H1 (cell line): Measurements from ENCODE around the gene MRPS2. TPM values are rescaled to one million over a fixed set of nuclear protein-coding genes. Genes with fewer than 3 reads are reported as not detected.

ENCODE experiments used
- CTCF ChIA-PET: fragments of 300-600 bp; sonication (Branson Sonifier 250); formaldehyde crosslinking; loops from one replicate; lab custom pipeline; 2021; ENCODE audit not compliant: partially characterized antibody; lab: Charles Lee
- POLR2A ChIA-PET: fragments of 300-600 bp; sonication (Branson Sonifier 250); formaldehyde crosslinking; loops from one replicate; lab custom pipeline; 2021; ENCODE audit warnings: inconsistent platforms; ENCODE audit not compliant: partially characterized antibody; lab: Charles Lee
- DNase-seq, 2 experiments: peaks; one replicate each; pipeline versions ENCODE4 v3.0.0 to v3.0.0-alpha.2; 2010 to 2022; ENCODE audit warnings: low spot score in 2 of 2, low read depth in 1 of 2, mixed read lengths in 1 of 2
- FAIRE-seq: peaks from 2 replicates; lab custom pipeline; 2011; peaks lifted over from hg19 to GRCh38; lab: Jason Lieb, UNC
- H2AFZ ChIP-seq: 2 replicates; pipeline ENCODE4 v1.8.1; 2012; ENCODE audit warnings: low read length, inconsistent platforms
- H2AK5ac ChIP-seq: 2 replicates; pipeline ENCODE4 v1.6.1; 2013; ENCODE audit warnings: low read depth, low read length
- H2BK120ac ChIP-seq: replicated peaks from 2 replicates; pipeline ENCODE3; 2013; ENCODE audit warnings: low read depth, low read length, inconsistent platforms
- H2BK12ac ChIP-seq: 2 replicates; pipeline ENCODE4 v1.6.1; 2013; ENCODE audit warnings: low read depth, low read length
- H2BK15ac ChIP-seq: 2 replicates; pipeline ENCODE4 v1.6.1; 2013; ENCODE audit warnings: low read length
- H2BK20ac ChIP-seq: 2 replicates; pipeline ENCODE4 v1.6.1; 2013; ENCODE audit warnings: low read length
- H2BK5ac ChIP-seq: 2 replicates; pipeline ENCODE4 v1.6.1; 2013; ENCODE audit warnings: low read depth, low read length
- H3K14ac ChIP-seq: 2 replicates; pipeline ENCODE4 v1.6.1; 2013; ENCODE audit warnings: inconsistent platforms; ENCODE audit not compliant: insufficient read length
- H3K18ac ChIP-seq: 2 replicates; pipeline ENCODE4 v1.6.1; 2013; ENCODE audit warnings: low read length; ENCODE audit errors: extremely low read depth
- H3K23ac ChIP-seq: 2 replicates; pipeline ENCODE4 v1.6.1; 2013; ENCODE audit warnings: inconsistent platforms; ENCODE audit not compliant: insufficient read length
- H3K23me2 ChIP-seq: 2 replicates; pipeline ENCODE4 v1.6.1; 2013; ENCODE audit warnings: low read depth, low read length
- H3K27ac ChIP-seq: 2 replicates; pipeline ENCODE4 v1.6.1; 2011; ENCODE audit warnings: low read depth, low read length, inconsistent platforms
- H3K27me3 ChIP-seq, 4 experiments: replicated peaks in 1 of 4; 1 replicate in 1 of 4; 2 replicates in 3 of 4; pipeline versions ENCODE4 v1.6.1 to v1.8.1; 2011 to 2013; ENCODE audit warnings: low read length in 3 of 4, mild to moderate bottlenecking in 3 of 4, inconsistent platforms in 2 of 4, mixed read lengths in 2 of 4, moderate library complexity in 1 of 4; ENCODE audit not compliant: control insufficient read depth in 3 of 4, insufficient read depth in 3 of 4; ENCODE audit errors: extremely low read depth in 1 of 4
- H3K36me3 ChIP-seq, 4 experiments: 2 replicates each; pipeline versions ENCODE4 v1.6.1 to v1.8.1; 2011 to 2013; ENCODE audit warnings: mild to moderate bottlenecking in 4 of 4, low read length in 3 of 4, moderate library complexity in 2 of 4, control low read depth in 1 of 4, inconsistent platforms in 1 of 4; ENCODE audit not compliant: insufficient read depth in 4 of 4, control insufficient read depth in 2 of 4
- H3K4ac ChIP-seq: replicated peaks from 2 replicates; pipeline ENCODE3; 2013; ENCODE audit warnings: low read length, low read depth, mixed read lengths, inconsistent platforms; ENCODE audit not compliant: insufficient read length
- H3K4me1 ChIP-seq, 4 experiments: replicated peaks in 1 of 4; 1 replicate in 1 of 4; 2 replicates in 3 of 4; pipeline versions ENCODE4 v1.6.1 to v1.8.1; 2011 to 2013; ENCODE audit warnings: low read length in 3 of 4, inconsistent platforms in 2 of 4, mixed read lengths in 1 of 4; ENCODE audit not compliant: insufficient read depth in 4 of 4, control insufficient read depth in 3 of 4
- H3K4me2 ChIP-seq, 2 experiments: 2 replicates each; pipeline versions ENCODE4 v1.6.1 to v1.8.1; 2011 to 2013; ENCODE audit warnings: low read depth in 2 of 2, low read length in 2 of 2, control low read depth in 1 of 2, inconsistent platforms in 1 of 2, mild to moderate bottlenecking in 1 of 2; ENCODE audit not compliant: insufficient read depth in 1 of 2
- H3K4me3 ChIP-seq, 4 experiments: fragments of 200-600, 300-600 bp in 1 of 4; sonication (generic), shearing (Covaris generic), sonication (Bioruptor Twin) in 1 of 4; 2 replicates each; pipeline versions ENCODE4 v1.5.1 to v1.8.1; 2011 to 2016; ENCODE audit warnings: low read length in 4 of 4, low read depth in 3 of 4, control low read depth in 2 of 4, inconsistent platforms in 2 of 4, mild to moderate bottlenecking in 2 of 4, mixed read lengths in 1 of 4, moderate library complexity in 1 of 4; ENCODE audit not compliant: insufficient read depth in 2 of 4; ENCODE audit errors: extremely low read depth in 1 of 4
- H3K56ac ChIP-seq: replicated peaks from 2 replicates; pipeline ENCODE3; 2013; ENCODE audit warnings: low read depth, mild to moderate bottlenecking, mixed read lengths, low read length, inconsistent platforms; ENCODE audit not compliant: insufficient read length
- H3K79me1 ChIP-seq: 2 replicates; pipeline ENCODE4 v1.6.1; 2013; ENCODE audit warnings: low read depth, low read length, control low read depth
- H3K79me2 ChIP-seq, 2 experiments: 2 replicates each; pipeline versions ENCODE4 v1.6.1 to v1.8.1; 2012 to 2013; ENCODE audit warnings: low read length in 2 of 2, mild to moderate bottlenecking in 2 of 2, inconsistent platforms in 1 of 2; ENCODE audit not compliant: insufficient read depth in 2 of 2, control insufficient read depth in 1 of 2
- H3K9ac ChIP-seq, 4 experiments: replicated peaks in 1 of 4; 1 replicate in 1 of 4; 2 replicates in 3 of 4; pipeline versions ENCODE4 v1.6.1 to v1.8.1; 2011 to 2013; ENCODE audit warnings: low read depth in 3 of 4, low read length in 3 of 4, control low read depth in 2 of 4, mild to moderate bottlenecking in 2 of 4, moderate library complexity in 2 of 4, inconsistent platforms in 1 of 4; ENCODE audit errors: extremely low read depth in 1 of 4
- H3K9me3 ChIP-seq, 2 experiments: 2 replicates each; pipeline versions ENCODE4 v1.6.1 to v1.8.1; 2012 to 2013; ENCODE audit warnings: mild to moderate bottlenecking in 2 of 2, moderate library complexity in 2 of 2, control low read depth in 1 of 2, inconsistent platforms in 1 of 2, low read depth in 1 of 2, low read length in 1 of 2, mixed read lengths in 1 of 2; ENCODE audit not compliant: insufficient read depth in 2 of 2
- H4K20me1 ChIP-seq, 2 experiments: replicated peaks in 1 of 2; 2 replicates each; pipeline versions ENCODE3 to v1.8.1; 2011 to 2013; ENCODE audit warnings: inconsistent platforms in 2 of 2, low read length in 2 of 2, mild to moderate bottlenecking in 1 of 2; ENCODE audit not compliant: insufficient read depth in 2 of 2, control insufficient read depth in 1 of 2
- H4K5ac ChIP-seq: 2 replicates; pipeline ENCODE4 v1.6.1; 2013; ENCODE audit warnings: low read length, low read depth, mixed read lengths, inconsistent platforms; ENCODE audit not compliant: insufficient read length
- H4K8ac ChIP-seq: 2 replicates; pipeline ENCODE4 v1.8.0; 2013; ENCODE audit warnings: mild to moderate bottlenecking, moderate library complexity, low read length, inconsistent platforms; ENCODE audit not compliant: insufficient read depth; ENCODE audit errors: extremely low read depth
- H4K91ac ChIP-seq: replicated peaks from 2 replicates; pipeline ENCODE3; 2013; ENCODE audit warnings: low read length, mixed read lengths, inconsistent platforms; ENCODE audit not compliant: insufficient read length
- EZH2 ChIP-seq: fragments of 200-600 bp; sonication (generic); IDR thresholded peaks from 2 replicates; pipeline ENCODE4 v1.7.1; 2012; ENCODE audit warnings: low read depth, mild to moderate bottlenecking, moderate library complexity, low read length, inconsistent platforms; ENCODE audit not compliant: severe bottlenecking
- HDAC6 ChIP-seq: IDR thresholded peaks from one replicate; pipeline ENCODE4 v1.7.1; 2012; ENCODE audit warnings: low read depth, mild to moderate bottlenecking, inconsistent platforms, low read length, moderate library complexity
- JUND ChIP-seq: IDR thresholded peaks from 2 replicates; pipeline ENCODE4 v1.6.1; 2011; ENCODE audit warnings: mild to moderate bottlenecking, improper control_type of control experiment, low read length
- MAFK ChIP-seq: IDR thresholded peaks from 2 replicates; pipeline ENCODE4 v1.6.1; 2012; ENCODE audit warnings: low read depth, mild to moderate bottlenecking, improper control_type of control experiment, low read length
- RAD21 ChIP-seq, 2 experiments: IDR thresholded peaks in 1 of 2; conservative IDR thresholded peaks in 1 of 2; 2 replicates each; pipeline ENCODE4 v1.6.1; 2011; ENCODE audit warnings: low read depth in 2 of 2, low read length in 2 of 2, improper control_type of control experiment in 1 of 2, inconsistent platforms in 1 of 2, mild to moderate bottlenecking in 1 of 2, moderate library complexity in 1 of 2
- RBBP5 ChIP-seq: IDR thresholded peaks from 2 replicates; pipeline ENCODE4 v1.7.1; 2012; ENCODE audit warnings: low read depth, mild to moderate bottlenecking, inconsistent platforms, low read length, moderate library complexity, borderline replicate concordance
- SIX5 ChIP-seq: IDR thresholded peaks from 2 replicates; pipeline ENCODE4 v1.6.1; 2011; ENCODE audit warnings: mild to moderate bottlenecking, low read depth, low read length
- SP2 ChIP-seq: IDR thresholded peaks from 2 replicates; pipeline ENCODE4 v1.6.1; 2012; ENCODE audit warnings: mild to moderate bottlenecking, low read length, inconsistent platforms
- TAF1 ChIP-seq: IDR thresholded peaks from 2 replicates; pipeline ENCODE4 v1.6.1; 2011; ENCODE audit warnings: mild to moderate bottlenecking, low read depth, low read length
- TAF7 ChIP-seq: optimal IDR thresholded peaks from 2 replicates; pipeline ENCODE3; 2011; ENCODE audit warnings: low read depth, mild to moderate bottlenecking, inconsistent platforms, low read length, moderate library complexity, borderline replicate concordance
- TCF12 ChIP-seq: IDR thresholded peaks from 2 replicates; pipeline ENCODE4 v1.6.1; 2011; ENCODE audit warnings: low read depth, mild to moderate bottlenecking, low read length
- WGBS, 2 experiments: shearing (Covaris generic) in 1 of 2; methylation state at CpG; one replicate each; pipeline versions ENCODE4 v1.1.6 to v1.1.7; 2013 to 2015; ENCODE audit warnings: low lambda C conversion rate in 2 of 2, mixed read lengths in 2 of 2, inconsistent platforms in 1 of 2, low coverage in 1 of 2, missing lambda C conversion rate in 1 of 2; ENCODE audit not compliant: insufficient replicate concordance in 2 of 2, insufficient coverage in 1 of 2, insufficient read length in 1 of 2; ENCODE audit errors: extremely low coverage in 1 of 2, missing lambda C conversion rate in 1 of 2; 5-methylcytosine and 5-hydroxymethylcytosine counted together
- polyA plus RNA-seq, 7 experiments: library from polyadenylated mRNA; depleted of rRNA in 3 of 7; stranded (reverse) in 5 of 7; unstranded in 2 of 7; fragments of >200 nt in 5 of 7; fragments of 200-250 nt in 2 of 7; gene quantifications; 1 replicate in 5 of 7; 2 replicates in 1 of 7; 4 replicates in 1 of 7; pipeline versions ENCODE4 v1.2.1 to v1.2.3, GENCODE V29; 2011 to 2013; ENCODE audit warnings: missing spikeins in 2 of 7, mixed read lengths in 2 of 7
- total RNA-seq: library from RNA; stranded (reverse); fragmentation: NEBNext Ultra II Directional; extraction: Animal tissue kit (Norgen Biotek cat#: 25700); gene quantifications from 2 replicates; pipeline ENCODE4 v1.2.1, GENCODE V29; 2021
- TF ChIP-seq, protein P1 (sequence below): IDR thresholded peaks from 2 replicates; pipeline ENCODE4 v1.6.1; 2012; ENCODE audit warnings: inconsistent platforms

MRPS2 gene
- total and polyA plus RNA-seq, 2 of the 8 experiments (the other 6 are each of a cell fraction or from before 2014, with no cell fraction given), result 78.6 to 476 TPM

DNA sequence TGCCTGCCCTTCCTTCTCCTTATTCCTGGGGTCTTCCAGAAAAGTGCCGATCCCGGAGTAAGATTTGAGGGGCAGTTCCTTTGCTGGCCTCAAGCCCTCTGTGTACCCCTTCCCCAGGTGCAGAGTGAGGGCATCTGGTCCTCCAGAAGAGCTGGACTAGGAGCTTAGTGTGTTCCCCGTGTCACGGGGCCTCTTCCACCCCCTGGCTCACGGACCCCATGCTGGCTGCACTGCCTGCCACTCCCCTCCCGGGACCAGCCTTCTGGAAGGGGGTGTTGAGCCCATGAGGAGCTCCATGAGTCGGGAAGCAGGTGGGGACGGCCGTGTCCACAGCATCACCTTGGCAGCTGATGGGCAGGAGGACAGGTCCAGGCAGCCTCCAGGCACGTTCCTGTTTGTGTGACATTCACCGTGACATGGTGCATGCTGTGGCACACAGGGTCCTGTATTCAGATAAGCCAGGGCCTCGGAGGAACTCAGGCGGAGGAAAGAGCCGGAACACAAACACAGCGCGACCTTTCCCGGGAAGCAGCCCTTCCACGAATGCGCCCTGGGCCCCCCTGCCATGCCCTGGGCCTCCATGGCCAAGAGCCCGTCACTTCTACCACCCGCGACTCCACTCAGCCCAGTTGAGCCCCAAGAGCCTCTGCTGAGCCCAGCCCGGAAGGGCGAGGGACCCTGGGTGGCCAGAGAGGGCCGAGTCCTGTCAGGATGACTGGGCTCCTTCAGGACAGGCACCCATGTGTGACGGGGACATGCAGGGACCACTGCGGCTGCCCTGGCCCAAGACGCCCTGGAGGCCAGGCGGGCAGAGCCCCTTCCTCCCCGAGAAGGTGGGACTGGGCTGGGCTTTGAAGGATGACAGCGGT lies 14.8 kb downstream of the MRPS2 start:
- H2BK20ac ChIP-seq, result no peak overlapping the region
- no peak for FAIRE-seq
- H3K56ac ChIP-seq, result no peak overlapping the region
- no peak overlapping the region for H3K14ac ChIP-seq
- ChIA-PET POLR2A (interaction anchor here (0.6 to 1.4 kb wide), 3 partner anchors 12 to 88 kb away, joined by 3 to 4 read pairs (median 3); no protein-coding TSS in a partner anchor), CTCF (interaction anchor here (0.6 to 1.3 kb wide), 4 partner anchors 10 to 187 kb away, joined by 3 to 6 read pairs (median 3); no protein-coding TSS in a partner anchor)
- no peaks in the 10 kb centered on the region; the same call in 1 of the 2 replicates for H3K23me2 ChIP-seq
- H2BK15ac ChIP-seq, result no peak overlapping the region
- no peak overlapping the region for H2BK120ac ChIP-seq
- H3K4me2 ChIP-seq, result no peak overlapping the region
- no peak overlapping the region for H4K8ac ChIP-seq
- no peak overlapping the region for H4K5ac ChIP-seq
- no peak overlapping the region for H3K9ac ChIP-seq
- H3K9me3 ChIP-seq, result no peaks in the 10 kb centered on the region
- H3K79me2 ChIP-seq, result no peaks in the 10 kb centered on the region
- no peak overlapping the region for H3K27ac ChIP-seq
- 93% methylated on average over 28 of the region's 31 CpGs; no CpG with 5 or more reads in 1 of the 2 experiments for WGBS, 2 experiments
- no peak overlapping the region for H4K91ac ChIP-seq
- H3K27me3 ChIP-seq, result no peaks in the 10 kb centered on the region
- H3K4me3 ChIP-seq, result no peak overlapping the region
- H3K23ac ChIP-seq, result no peak overlapping the region
- no peaks in the 10 kb centered on the region for H3K4me1 ChIP-seq
- H3K79me1 ChIP-seq, result no peaks in the 10 kb centered on the region
- no peaks in the 10 kb centered on the region for H3K36me3 ChIP-seq
- no peak overlapping the region for H2AK5ac ChIP-seq
- no peak overlapping the region for H3K4ac ChIP-seq
- no peak overlapping the region for H2BK5ac ChIP-seq
- H3K18ac ChIP-seq, result no peak overlapping the region
- no peak overlapping the region; the same call in 1 of the 2 replicates for H2AFZ ChIP-seq
- no peak for DNase-seq
- H4K20me1 ChIP-seq, result no peaks in the 10 kb centered on the region
- no peak overlapping the region for H2BK12ac ChIP-seq
- TF ChIP-seq RBBP5 (no peak), JUND (no peak), EZH2 (no peak), RAD21 (IDR thresholded peaks at IDR 0.05 in 1 of 2, conservative IDR thresholded peaks at IDR 0.05 in 1 of 2; ENCODE audit: low read depth in 2 of 2, low read length in 2 of 2) (no peak), HDAC6 (no peak), SIX5 (no peak), MAFK (no peak), TAF1 (no peak), SP2 (no peak), TCF12 (no peak), TAF7 (no peak)
- TF ChIP-seq, protein P1, sequence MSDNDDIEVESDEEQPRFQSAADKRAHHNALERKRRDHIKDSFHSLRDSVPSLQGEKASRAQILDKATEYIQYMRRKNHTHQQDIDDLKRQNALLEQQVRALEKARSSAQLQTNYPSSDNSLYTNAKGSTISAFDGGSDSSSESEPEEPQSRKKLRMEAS, result no peak
